ENCODE data around the gene ELMO1. TPM values are rescaled to one million over a fixed set of nuclear protein-coding genes. Genes with fewer than 3 reads are reported as not detected.

Gene ELMO1
- total RNA-seq, 1 experiment from 2014 or later, result 1.1 TPM

DNA sequence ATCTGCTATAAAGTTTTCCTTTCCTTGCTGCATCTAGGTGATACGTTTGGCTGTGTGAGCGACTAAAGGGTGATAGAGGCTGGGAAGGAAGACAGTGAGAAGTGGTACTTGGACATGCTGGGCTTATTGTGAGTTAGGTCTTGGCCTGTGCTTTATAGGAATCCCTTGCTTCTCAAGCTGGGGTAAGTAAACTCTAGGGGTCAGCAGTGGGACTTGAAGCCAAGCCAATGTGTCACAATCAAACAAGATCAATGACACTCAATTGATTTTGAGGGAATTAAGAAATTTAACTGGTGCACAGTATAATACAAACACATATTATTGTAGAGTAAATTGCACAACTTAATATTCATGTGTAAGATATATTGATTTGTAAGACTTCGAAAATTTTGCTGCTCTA is 568.6 kb downstream of the ELMO1 start:
- Histone ChIP-seq H3K4me3 (replicated peaks in 1 of 2; ENCODE audit: low read depth in 1 of 2, low read length in 2 of 2) (no peak overlapping the region), H3K79me2 (ENCODE audit: insufficient read depth, low read length) (no peaks in the 10 kb centered on the region), H3K27ac (ENCODE audit: low read depth, low read length) (no peak overlapping the region), H3K4me2 (ENCODE audit: low read length) (no peak overlapping the region), H3K27me3 (ENCODE audit: insufficient read depth, low read length) (0 out of 2 replicates have a peak, but pooled peaks cover 11% of the 10 kb centered on the region), H3K9ac (ENCODE audit: low read length) (no peak overlapping the region), H2AFZ (ENCODE audit: low read depth, low read length, poor library complexity, severe bottlenecking) (no peak overlapping the region), H4K20me1 (ENCODE audit: insufficient read depth) (no peaks in the 10 kb centered on the region), H3K9me3 (ENCODE audit: control insufficient read depth in 1 of 2, insufficient read depth in 1 of 2, low read depth in 1 of 2, low read length in 2 of 2) (no peaks in the 10 kb centered on the region), H3K36me3 (ENCODE audit: control insufficient read depth in 1 of 2, insufficient read depth in 2 of 2, low read length in 2 of 2) (no peaks in the 10 kb centered on the region), H3K4me1 (ENCODE audit: control insufficient read depth in 1 of 2, insufficient read depth in 2 of 2, low read length in 2 of 2) (no peaks in the 10 kb centered on the region), H3K9me2 (ENCODE audit: insufficient read depth) (no peaks in the 10 kb centered on the region)
- RAD21 ChIA-PET (ENCODE audit: low non-redundant PET in 1 of 2, low total read pairs in 2 of 2, uncharacterized antibody in 2 of 2, unreplicated experiment in 2 of 2), result no interaction called here
- POLR2A ChIA-PET, result no interaction called here
- TF ChIP-seq, protein P1, sequence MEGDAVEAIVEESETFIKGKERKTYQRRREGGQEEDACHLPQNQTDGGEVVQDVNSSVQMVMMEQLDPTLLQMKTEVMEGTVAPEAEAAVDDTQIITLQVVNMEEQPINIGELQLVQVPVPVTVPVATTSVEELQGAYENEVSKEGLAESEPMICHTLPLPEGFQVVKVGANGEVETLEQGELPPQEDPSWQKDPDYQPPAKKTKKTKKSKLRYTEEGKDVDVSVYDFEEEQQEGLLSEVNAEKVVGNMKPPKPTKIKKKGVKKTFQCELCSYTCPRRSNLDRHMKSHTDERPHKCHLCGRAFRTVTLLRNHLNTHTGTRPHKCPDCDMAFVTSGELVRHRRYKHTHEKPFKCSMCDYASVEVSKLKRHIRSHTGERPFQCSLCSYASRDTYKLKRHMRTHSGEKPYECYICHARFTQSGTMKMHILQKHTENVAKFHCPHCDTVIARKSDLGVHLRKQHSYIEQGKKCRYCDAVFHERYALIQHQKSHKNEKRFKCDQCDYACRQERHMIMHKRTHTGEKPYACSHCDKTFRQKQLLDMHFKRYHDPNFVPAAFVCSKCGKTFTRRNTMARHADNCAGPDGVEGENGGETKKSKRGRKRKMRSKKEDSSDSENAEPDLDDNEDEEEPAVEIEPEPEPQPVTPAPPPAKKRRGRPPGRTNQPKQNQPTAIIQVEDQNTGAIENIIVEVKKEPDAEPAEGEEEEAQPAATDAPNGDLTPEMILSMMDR (IDR thresholded peaks at IDR 0.05 in 2 of 3, conservative IDR thresholded peaks at IDR 0.05 in 1 of 3; ENCODE audit: borderline replicate concordance in 1 of 3, insufficient read depth in 1 of 3, low read depth in 2 of 3, low read length in 2 of 3), result 0 out of 6 replicates have a peak, but pooled peaks of 1 of the 3 experiments have one; percentile 22
- TF ChIP-seq, protein P2, sequence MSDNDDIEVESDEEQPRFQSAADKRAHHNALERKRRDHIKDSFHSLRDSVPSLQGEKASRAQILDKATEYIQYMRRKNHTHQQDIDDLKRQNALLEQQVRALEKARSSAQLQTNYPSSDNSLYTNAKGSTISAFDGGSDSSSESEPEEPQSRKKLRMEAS (IDR thresholded peaks at IDR 0.05), result no peak
- BruUV-seq (replicated peaks), result no TSS peak
- intact Hi-C loops (cut with micrococcal nuclease), result no loop called here
- CTCF ChIA-PET, result no interaction called here
- DNase-seq (ENCODE audit: low read depth, low spot score), result no peak
- no peak for ATAC-seq

DNA sequence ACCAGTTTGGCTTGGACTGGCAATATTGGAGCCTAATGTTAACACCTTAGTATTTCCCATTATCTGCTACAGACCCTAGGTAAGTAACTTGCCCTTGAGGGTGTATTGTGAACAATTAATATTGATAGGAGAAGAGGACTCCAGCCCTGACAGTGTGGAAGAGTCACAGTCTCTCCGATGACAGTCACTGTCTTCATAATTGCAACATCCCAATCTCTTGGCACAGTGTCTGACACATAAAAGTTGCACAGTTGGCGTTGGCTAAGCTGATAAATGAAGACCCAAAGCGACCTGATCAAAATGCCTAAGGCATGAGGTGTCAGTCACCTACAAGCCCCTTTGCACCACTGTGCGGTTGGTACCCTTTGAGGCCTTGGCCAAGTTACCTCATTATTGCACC is 569.6 kb downstream of the ELMO1 start:
- BruUV-seq (replicated peaks), result no TSS peak
- no peak for TF ChIP-seq ELF1 (IDR thresholded peaks at IDR 0.05; ENCODE audit: borderline replicate concordance, low read depth)
- TF ChIP-seq JUND (IDR thresholded peaks at IDR 0.05), result no peak
- TF ChIP-seq, protein P2 (IDR thresholded peaks at IDR 0.05), result no peak
- TF ChIP-seq EZH2 (IDR thresholded peaks at IDR 0.05), result no peak
- TF ChIP-seq SIN3A (IDR thresholded peaks at IDR 0.05; ENCODE audit: low read depth), result no peak
- TF ChIP-seq, protein P3, sequence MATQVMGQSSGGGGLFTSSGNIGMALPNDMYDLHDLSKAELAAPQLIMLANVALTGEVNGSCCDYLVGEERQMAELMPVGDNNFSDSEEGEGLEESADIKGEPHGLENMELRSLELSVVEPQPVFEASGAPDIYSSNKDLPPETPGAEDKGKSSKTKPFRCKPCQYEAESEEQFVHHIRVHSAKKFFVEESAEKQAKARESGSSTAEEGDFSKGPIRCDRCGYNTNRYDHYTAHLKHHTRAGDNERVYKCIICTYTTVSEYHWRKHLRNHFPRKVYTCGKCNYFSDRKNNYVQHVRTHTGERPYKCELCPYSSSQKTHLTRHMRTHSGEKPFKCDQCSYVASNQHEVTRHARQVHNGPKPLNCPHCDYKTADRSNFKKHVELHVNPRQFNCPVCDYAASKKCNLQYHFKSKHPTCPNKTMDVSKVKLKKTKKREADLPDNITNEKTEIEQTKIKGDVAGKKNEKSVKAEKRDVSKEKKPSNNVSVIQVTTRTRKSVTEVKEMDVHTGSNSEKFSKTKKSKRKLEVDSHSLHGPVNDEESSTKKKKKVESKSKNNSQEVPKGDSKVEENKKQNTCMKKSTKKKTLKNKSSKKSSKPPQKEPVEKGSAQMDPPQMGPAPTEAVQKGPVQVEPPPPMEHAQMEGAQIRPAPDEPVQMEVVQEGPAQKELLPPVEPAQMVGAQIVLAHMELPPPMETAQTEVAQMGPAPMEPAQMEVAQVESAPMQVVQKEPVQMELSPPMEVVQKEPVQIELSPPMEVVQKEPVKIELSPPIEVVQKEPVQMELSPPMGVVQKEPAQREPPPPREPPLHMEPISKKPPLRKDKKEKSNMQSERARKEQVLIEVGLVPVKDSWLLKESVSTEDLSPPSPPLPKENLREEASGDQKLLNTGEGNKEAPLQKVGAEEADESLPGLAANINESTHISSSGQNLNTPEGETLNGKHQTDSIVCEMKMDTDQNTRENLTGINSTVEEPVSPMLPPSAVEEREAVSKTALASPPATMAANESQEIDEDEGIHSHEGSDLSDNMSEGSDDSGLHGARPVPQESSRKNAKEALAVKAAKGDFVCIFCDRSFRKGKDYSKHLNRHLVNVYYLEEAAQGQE (IDR thresholded peaks at IDR 0.05; ENCODE audit: low read depth), result no peak
- TF ChIP-seq FOSL1 (IDR thresholded peaks at IDR 0.05; ENCODE audit: low read depth), result no peak
- no peak for TF ChIP-seq ZFX (IDR thresholded peaks at IDR 0.05)
- TF ChIP-seq TCF7L2 (IDR thresholded peaks at IDR 0.05; ENCODE audit: borderline replicate concordance, extremely low read depth, insufficient read depth, insufficient read length), result no peak
- no peak for TF ChIP-seq POLR2A (IDR thresholded peaks at IDR 0.05; ENCODE audit: borderline replicate concordance, extremely low read depth, insufficient read depth, insufficient read length)
- no peak for TF ChIP-seq CBX3 (IDR thresholded peaks at IDR 0.05; ENCODE audit: low read depth)
- TF ChIP-seq SP1 (IDR thresholded peaks at IDR 0.05; ENCODE audit: low read depth), result no peak
- no peak for TF ChIP-seq RAD21 (IDR thresholded peaks at IDR 0.05; ENCODE audit: low read depth)
- TF ChIP-seq YY1 (IDR thresholded peaks at IDR 0.05; ENCODE audit: extremely low read depth, insufficient replicate concordance, low read depth, low read length), result no peak
- no peak for TF ChIP-seq ZNF274 (IDR thresholded peaks at IDR 0.05; ENCODE audit: low read depth, low read length)

More for the DNA sequence above, 569.6 kb downstream of the ELMO1 start:
- ChIA-PET POLR2A (no interaction called here), RAD21 (ENCODE audit: low non-redundant PET in 1 of 2, low total read pairs in 2 of 2, uncharacterized antibody in 2 of 2, unreplicated experiment in 2 of 2) (no interaction called here), CTCF (no interaction called here)
- Histone ChIP-seq H3K4me2 (ENCODE audit: low read length) (no peak overlapping the region), H4K20me1 (ENCODE audit: insufficient read depth) (no peaks in the 10 kb centered on the region), H2AFZ (ENCODE audit: low read depth, low read length, poor library complexity, severe bottlenecking) (no peak overlapping the region), H3K27ac (ENCODE audit: low read depth, low read length) (no peak overlapping the region), H3K9me2 (ENCODE audit: insufficient read depth) (no peaks in the 10 kb centered on the region), H3K4me1 (ENCODE audit: control insufficient read depth in 1 of 2, insufficient read depth in 2 of 2, low read length in 2 of 2) (no peaks in the 10 kb centered on the region), H3K9me3 (ENCODE audit: control insufficient read depth in 1 of 2, insufficient read depth in 1 of 2, low read depth in 1 of 2, low read length in 2 of 2) (no peaks in the 10 kb centered on the region), H3K27me3 (ENCODE audit: insufficient read depth, low read length) (0 out of 2 replicates have a peak, but pooled peaks cover 6% of the 10 kb centered on the region), H3K9ac (ENCODE audit: low read length) (no peak overlapping the region), H3K4me3 (replicated peaks in 1 of 2; ENCODE audit: low read depth in 1 of 2, low read length in 2 of 2) (no peak overlapping the region), H3K36me3 (ENCODE audit: control insufficient read depth in 1 of 2, insufficient read depth in 2 of 2, low read length in 2 of 2) (no peaks in the 10 kb centered on the region), H3K79me2 (ENCODE audit: insufficient read depth, low read length) (no peaks in the 10 kb centered on the region)
- DNase-seq (ENCODE audit: low read depth, low spot score) (no peak), ATAC-seq (no peak)
- intact Hi-C loops (cut with micrococcal nuclease), result no loop called here
